Coronary artery (tissue), 2 donors: ENCODE results near the gene ZNF550.

ENCODE experiments used
- DNase-seq: peaks from one replicate; pipeline ENCODE4 v3.0.0-alpha.2; 2017; ENCODE audit warnings: low spot score
- H3K27ac ChIP-seq, 2 donors: fragments of 200-600 bp; sonication (generic); one replicate each; pipeline ENCODE4 v1.5.1; 2016 to 2019
- H3K4me3 ChIP-seq: fragments of 200-600 bp; sonication (generic); 2 replicates; pipeline ENCODE4 v1.5.1; 2016; ENCODE audit warnings: mild to moderate bottlenecking, moderate library complexity
- TF ChIP-seq, protein P1 (sequence below): fragments of 200-600 bp; sonication (generic); IDR thresholded peaks from one replicate; pipeline ENCODE4 v1.5.1; 2019; ENCODE audit warnings: antibody characterized with exemption

ZNF550 gene

DNA sequence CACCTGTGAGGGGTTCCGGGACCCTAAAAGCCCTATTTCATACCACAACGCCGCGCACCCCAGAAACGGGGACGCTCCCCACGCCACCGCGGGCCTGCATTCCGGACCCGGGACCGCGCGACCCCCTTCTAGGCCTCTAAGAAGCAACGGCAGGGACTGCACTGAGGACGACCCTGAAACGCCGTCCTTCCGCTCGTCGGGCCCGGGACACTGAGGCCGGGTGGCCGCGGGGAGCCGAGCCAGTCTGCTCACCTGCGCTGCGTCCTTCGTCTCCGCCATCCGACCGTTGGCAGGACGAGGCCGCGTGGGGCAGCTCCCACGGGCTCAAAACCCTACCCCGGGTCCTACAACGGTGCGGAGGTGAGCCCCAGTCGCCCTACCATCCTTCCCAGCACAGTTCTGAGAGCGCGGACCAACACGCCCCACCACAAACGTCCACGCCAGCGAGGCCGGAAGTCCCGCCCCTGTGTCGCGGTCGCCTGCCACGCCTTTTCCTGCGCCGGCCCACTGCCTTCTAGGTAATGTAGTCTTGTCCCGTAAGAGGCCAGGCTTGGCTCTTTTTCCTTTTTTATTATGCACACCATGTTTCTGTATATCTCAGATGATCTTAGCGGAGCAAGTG lies at the start of gene ZNF550:
Gene ZNF550, minus strand, starts transcription at position 460 of the 622 bp plus-strand sequence. Its CDS starts 181 bp downstream, at position 279.
- TF ChIP-seq, protein P1, sequence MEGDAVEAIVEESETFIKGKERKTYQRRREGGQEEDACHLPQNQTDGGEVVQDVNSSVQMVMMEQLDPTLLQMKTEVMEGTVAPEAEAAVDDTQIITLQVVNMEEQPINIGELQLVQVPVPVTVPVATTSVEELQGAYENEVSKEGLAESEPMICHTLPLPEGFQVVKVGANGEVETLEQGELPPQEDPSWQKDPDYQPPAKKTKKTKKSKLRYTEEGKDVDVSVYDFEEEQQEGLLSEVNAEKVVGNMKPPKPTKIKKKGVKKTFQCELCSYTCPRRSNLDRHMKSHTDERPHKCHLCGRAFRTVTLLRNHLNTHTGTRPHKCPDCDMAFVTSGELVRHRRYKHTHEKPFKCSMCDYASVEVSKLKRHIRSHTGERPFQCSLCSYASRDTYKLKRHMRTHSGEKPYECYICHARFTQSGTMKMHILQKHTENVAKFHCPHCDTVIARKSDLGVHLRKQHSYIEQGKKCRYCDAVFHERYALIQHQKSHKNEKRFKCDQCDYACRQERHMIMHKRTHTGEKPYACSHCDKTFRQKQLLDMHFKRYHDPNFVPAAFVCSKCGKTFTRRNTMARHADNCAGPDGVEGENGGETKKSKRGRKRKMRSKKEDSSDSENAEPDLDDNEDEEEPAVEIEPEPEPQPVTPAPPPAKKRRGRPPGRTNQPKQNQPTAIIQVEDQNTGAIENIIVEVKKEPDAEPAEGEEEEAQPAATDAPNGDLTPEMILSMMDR = no peak
- DNase-seq = peak; percentile 91
- Histone ChIP-seq H3K27ac (peak within 1 kb of the TSS in 1 of 2 donors; percentile 72), H3K4me3 (peak within 1 kb of the TSS; percentile 92)

DNA sequence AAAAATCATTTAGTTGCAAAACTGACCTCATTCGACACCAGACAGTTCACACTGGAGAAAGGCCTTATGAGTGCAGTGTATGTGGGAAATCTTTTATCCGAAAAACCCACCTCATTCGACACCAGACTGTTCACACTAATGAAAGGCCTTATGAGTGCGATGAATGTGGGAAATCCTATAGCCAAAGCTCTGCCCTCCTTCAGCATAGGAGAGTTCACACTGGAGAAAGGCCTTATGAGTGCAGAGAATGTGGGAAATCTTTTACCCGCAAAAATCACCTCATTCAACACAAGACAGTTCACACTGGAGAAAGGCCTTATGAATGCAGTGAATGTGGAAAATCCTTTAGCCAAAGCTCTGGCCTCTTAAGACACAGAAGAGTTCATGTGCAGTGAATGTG lies 47.3 kb upstream of the ZNF550 start:
- H3K27ac ChIP-seq = no peak overlapping the region
- no peak for DNase-seq
- no peak overlapping the region for H3K4me3 ChIP-seq
- TF ChIP-seq, protein P1 = no peak

DNA sequence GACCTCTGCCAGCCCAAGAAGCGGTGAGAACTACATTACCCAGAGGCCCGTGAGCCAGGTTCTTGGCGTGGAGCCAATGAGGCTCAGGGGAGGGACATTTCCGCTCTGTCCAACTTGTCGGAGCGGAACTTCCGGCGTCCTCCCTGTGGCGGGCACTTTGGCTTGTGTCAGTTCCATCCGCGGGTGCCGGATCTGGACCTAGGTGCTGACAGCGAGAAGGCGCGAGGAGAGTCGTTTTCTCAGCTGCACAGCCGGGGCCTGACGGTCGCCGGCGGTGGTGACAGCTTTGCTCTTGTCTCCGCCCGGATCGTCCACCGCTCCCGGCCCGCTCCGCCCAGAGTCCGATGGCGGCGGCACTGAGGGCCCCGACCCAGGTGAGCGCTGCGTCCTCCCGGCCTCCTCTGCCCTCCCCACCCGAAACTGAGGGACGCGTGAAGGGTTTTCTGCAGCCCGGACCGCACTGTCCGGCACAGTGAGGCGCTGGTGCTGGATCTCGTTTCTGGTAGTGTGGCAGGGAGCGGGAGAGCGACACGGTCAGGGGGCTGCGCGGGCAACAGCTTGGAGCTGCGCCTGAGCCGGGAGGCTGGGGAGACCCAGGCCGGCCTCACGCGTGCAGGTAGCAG lies 40.2 kb upstream of the ZNF550 start, which contains the start of gene ZNF530:
Gene ZNF530, plus strand, starts transcription at position 125 of the 623 bp plus-strand sequence. CDS start 4,461 bp downstream, outside the sequence.
- TF ChIP-seq, protein P1 = no peak

DNA sequence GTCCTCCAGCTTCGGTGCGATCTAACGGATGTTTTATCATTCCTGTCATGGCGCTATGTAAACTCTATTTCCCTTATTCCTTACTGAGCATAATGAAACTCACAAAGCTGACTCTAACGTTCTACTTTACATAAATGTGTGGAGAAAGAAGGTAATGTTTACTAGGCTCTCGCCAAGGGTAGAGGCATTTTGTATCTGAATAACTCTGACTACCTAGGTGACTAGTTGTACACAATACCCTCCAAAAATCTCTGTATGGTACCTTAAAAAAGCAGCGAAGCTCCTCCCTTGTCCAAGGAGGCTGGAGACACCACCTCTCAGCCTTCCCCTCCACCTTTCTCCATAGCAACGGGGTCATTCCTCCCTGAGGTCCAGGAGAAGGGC lies 39.7 kb upstream of the ZNF550 start:
- peak overlapping the region in 1 of 2 donors; percentile 6 for H3K27ac ChIP-seq
- peak overlapping the region; percentile 80 for H3K4me3 ChIP-seq
- TF ChIP-seq, protein P1 = no peak
- DNase-seq = no peak

More for the DNA sequence above, 40.2 kb upstream of the ZNF550 start, which contains the start of gene ZNF530:
- peak within 1 kb of the TSS in 1 of 2 donors; percentile 6 for H3K27ac ChIP-seq
- peak; percentile 93 for DNase-seq
- H3K4me3 ChIP-seq = peak within 1 kb of the TSS; percentile 80

DNA sequence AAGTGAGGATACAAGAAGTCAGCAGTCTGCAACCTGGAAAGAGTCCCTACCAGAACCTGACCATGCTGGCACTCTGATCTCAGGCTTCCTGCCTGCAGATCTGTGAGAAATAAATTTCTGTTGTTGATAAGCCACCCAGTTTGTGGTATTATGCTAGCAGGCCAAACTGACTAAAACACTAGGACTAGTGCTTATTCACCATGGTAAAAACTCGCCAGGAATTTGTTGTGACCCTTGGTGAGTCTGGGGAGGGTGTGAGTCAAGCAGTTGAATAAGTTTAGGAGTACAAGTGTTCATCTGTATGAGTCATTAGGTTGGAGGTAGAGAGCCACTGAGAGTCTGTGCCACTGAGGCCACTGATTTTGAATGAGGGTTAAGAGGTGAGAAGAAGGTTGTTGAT lies 27.9 kb upstream of the ZNF550 start:
- no peak overlapping the region for H3K27ac ChIP-seq
- TF ChIP-seq, protein P1 = no peak
- DNase-seq = no peak
- no peak overlapping the region for H3K4me3 ChIP-seq

DNA sequence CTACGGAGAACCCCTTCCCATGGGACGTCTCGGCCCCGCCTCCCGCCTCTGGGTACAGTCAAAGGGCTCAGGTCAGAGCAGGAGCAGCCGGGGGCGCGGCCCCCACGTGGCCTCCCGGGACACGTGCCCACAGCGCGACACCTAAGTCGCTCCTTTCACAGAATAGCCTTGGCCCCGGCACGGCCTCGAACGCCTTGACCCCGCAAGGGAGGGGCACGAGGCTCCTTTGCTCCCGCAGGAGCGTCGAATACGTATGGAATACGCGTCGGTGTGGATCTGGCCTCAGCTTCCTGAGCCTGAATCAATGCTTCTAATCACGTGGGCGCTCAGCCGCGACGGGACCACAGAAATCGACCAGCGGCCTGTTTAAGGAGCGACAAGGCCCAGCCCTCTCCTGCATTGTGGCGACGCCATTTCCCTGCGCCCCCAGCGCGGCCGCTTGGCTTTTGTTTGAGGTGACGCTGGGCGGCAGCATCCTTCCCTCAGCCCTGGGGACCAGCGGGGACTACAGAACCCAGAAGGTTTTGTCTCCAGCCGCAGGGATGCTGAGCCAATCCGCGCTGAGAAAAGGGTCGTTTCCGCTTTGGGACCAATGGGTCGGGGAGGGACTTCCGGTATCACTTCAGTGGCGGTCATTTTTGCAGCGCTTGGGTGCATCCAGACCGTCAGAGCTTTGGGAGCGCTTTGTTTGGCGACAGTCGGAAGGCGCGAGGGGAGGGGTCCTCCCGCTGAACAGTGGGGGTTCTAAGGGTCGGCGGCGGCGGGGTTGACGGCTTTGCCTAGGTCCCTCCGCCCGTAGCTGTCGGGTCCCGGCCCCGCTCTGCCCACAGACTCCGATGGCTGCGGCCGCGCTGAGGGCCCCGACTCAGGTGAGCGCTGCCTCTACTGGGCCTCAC lies 24.1 kb upstream of the ZNF550 start, which contains the start of gene ZIK1:
Gene ZIK1, plus strand, starts transcription at position 625 of the 896 bp plus-strand sequence. Its CDS starts 212 bp downstream, at position 837.
- DNase-seq = peak; percentile 91
- TF ChIP-seq, protein P1 = no peak
- peak within 1 kb of the TSS in 1 of 2 donors; percentile 46 for H3K27ac ChIP-seq
- H3K4me3 ChIP-seq = peak within 1 kb of the TSS; percentile 89
